Measurements from ENCODE around the gene RPL22.

RPL22 gene

GRCh38 chr1:6239213-6239752 lies 39.9 kb upstream of the RPL22 start:
- no peak for DNase-seq (ENCODE audit: low read depth)
- no peak overlapping the region for H3K4me3 ChIP-seq (ENCODE audit: low read length)
- no peak for TF ChIP-seq CTCF (conservative IDR thresholded peaks at IDR 0.05; ENCODE audit: low read length)

GRCh38 chr1:6237093-6237492 lies 37.7 kb upstream of the RPL22 start:
- no peak overlapping the region for H3K4me3 ChIP-seq (ENCODE audit: low read length)
- DNase-seq (ENCODE audit: low read depth): no peak
- TF ChIP-seq CTCF (conservative IDR thresholded peaks at IDR 0.05; ENCODE audit: low read length): no peak

GRCh38 chr1:6235296-6235677 lies 35.9 kb upstream of the RPL22 start:
- H3K4me3 ChIP-seq (ENCODE audit: low read length): peak overlapping the region; percentile 79
- no peak for DNase-seq (ENCODE audit: low read depth)
- TF ChIP-seq CTCF (conservative IDR thresholded peaks at IDR 0.05; ENCODE audit: low read length): no peak

DNA sequence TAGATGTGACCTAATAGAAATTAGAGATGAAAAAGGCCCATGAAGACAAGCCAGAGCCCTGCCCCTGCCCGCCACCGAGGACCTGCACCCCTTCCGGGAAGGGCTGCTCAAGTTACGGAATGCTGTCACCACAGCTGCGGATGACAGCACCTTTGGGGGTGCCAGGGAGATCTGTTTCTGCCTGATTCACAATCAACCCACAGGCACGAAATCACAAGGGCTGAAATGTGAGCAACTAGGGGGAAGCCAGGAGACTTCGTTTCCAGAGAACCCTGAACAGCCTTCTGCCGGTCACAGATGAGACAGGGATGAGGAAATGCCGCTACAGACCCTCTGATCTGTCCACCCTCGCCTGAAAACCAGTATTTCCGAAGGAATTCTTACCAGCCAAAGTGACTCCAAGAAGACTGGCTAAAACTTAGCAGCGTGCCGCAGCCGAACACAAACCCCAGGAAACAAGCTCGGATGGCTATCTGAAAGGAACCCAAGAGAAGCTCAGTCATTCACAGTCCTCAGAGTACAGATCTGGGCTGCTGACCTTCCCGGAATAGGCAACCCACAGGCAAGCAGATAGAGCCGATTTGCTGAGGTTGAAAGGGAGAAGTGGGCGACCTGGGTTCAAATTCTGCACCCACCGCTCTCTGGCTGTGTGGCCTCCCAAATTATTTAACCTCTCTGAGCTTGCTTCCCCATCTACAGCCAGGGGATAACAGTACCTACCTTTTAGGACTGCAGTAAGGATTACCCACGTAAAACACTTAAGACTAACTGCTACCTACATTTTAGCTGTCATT lies 35.3 kb upstream of the RPL22 start:
- no peak for TF ChIP-seq CTCF (conservative IDR thresholded peaks at IDR 0.05; ENCODE audit: low read length)
- H3K4me3 ChIP-seq (ENCODE audit: low read length): peak overlapping the region; percentile 79
- DNase-seq (ENCODE audit: low read depth): peak; percentile 32

DNA sequence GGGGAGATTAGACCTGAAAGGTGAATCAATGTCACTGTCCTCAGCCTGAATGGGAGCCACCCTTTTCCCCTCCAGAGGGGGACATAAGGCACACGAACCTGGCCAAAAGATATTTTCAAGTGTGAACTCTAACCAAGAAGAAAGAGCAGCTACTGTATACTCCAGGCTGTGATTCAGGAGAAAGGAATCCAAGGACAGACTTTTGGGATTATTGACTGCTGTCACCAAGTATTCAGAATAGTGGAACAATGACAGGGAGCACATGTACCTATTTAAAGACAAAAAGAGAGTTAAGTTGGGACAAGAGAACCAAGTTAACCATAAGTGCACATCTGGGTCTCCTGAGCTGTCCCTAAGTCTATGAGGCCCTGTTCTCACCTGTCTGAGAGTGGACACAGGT lies 34.0 kb upstream of the RPL22 start:
- no peak overlapping the region for H3K4me3 ChIP-seq (ENCODE audit: low read length)
- no peak for DNase-seq (ENCODE audit: low read depth)
- TF ChIP-seq CTCF (conservative IDR thresholded peaks at IDR 0.05; ENCODE audit: low read length): no peak

DNA sequence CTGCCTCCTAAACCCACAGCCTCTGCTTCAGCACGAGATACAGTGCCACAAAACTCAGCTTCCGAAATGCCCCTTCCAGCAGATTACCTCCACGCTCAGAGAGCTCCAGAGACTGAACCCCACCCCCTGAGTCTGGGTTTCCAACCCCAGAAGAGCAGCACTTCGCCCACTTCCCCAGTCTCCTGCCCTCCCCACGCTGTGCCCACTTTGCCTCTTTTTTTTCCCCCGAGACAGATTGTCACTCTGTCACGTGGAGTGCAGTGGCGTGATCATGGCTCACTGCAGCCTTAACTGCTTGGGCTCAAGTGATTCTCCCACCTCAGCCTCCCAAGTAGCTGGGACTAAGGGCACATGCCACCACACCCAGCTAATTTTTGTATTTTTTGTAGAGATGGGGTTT lies 26.3 kb upstream of the RPL22 start:
- TF ChIP-seq CTCF (conservative IDR thresholded peaks at IDR 0.05; ENCODE audit: low read length): no peak
- H3K4me3 ChIP-seq (ENCODE audit: low read length): no peak overlapping the region
- no peak for DNase-seq (ENCODE audit: low read depth)

DNA sequence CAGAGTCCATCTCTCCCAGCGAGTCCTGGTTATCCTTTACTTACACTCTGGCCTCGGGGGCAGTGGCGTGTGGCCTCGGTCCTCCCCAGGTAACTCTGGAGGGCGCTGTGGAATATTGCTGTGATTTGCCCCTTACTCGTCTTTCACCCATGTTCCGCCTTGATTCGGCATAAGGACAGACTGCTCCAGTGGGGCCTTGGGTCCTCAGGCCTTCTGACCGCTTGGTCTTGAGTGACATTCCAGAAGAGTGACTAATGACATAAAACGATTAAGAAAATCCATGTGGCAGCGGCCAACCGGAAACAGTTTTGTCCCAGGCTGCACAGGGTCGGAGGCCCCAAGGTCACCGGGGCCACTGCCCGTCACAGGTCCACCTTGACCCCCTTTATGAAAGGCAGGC lies 25.3 kb upstream of the RPL22 start:
- no peak for DNase-seq (ENCODE audit: low read depth)
- no peak overlapping the region for H3K4me3 ChIP-seq (ENCODE audit: low read length)
- TF ChIP-seq CTCF (conservative IDR thresholded peaks at IDR 0.05; ENCODE audit: low read length): no peak

Data from AG10803 (cell line).